Heart left ventricle (tissue), 16 donors: ENCODE results near the gene STXBP3. TPM values are rescaled to one million over a fixed set of nuclear protein-coding genes. Genes with fewer than 3 reads are reported as not detected.
A peak's percentile ranks its signal among the peaks of the same experiment; 100 is the strongest.

Source experiments
- ATAC-seq, 4 donors: fragments of 200-7000 bp; cut with Tn5 transposase; one replicate each; pipeline ENCODE4 v1.9.1; 2020 to 2022; ENCODE audit warnings: moderate library complexity in 4 of 4, mild to moderate bottlenecking in 3 of 4, moderate number of reproducible peaks in 1 of 4
- DNase-seq, 5 donors: peaks; one replicate each; pipeline ENCODE4 v3.0.0-alpha.2; 2020
- H3K27ac ChIP-seq, 12 donors: fragments of 200-600 bp; sonication (generic) in 4 of 12; one replicate each; pipeline versions ENCODE4 v1.5.0 to v1.8.0; 2016 to 2022; ENCODE audit warnings: mild to moderate bottlenecking in 2 of 12
- H3K27me3 ChIP-seq, 9 donors: fragments of 200-600 bp; sonication (generic) in 2 of 9; one replicate each; pipeline versions ENCODE4 v1.5.1 to v1.8.0; 2016 to 2022; ENCODE audit warnings: mild to moderate bottlenecking in 3 of 9
- H3K36me3 ChIP-seq, 9 donors: fragments of 200-600 bp; sonication (generic) in 2 of 9; one replicate each; pipeline versions ENCODE4 v1.5.0 to v1.8.0; 2018 to 2022; ENCODE audit warnings: mild to moderate bottlenecking in 2 of 9
- H3K4me1 ChIP-seq, 12 donors: fragments of 200-600 bp; sonication (generic) in 4 of 12; one replicate each; pipeline versions ENCODE4 v1.5.0 to v1.8.0; 2016 to 2022; ENCODE audit warnings: mild to moderate bottlenecking in 3 of 12
- H3K4me3 ChIP-seq, 12 donors: fragments of 200-600 bp; sonication (generic) in 4 of 12; one replicate each; pipeline versions ENCODE4 v1.5.0 to v1.8.0; 2017 to 2022; ENCODE audit warnings: mild to moderate bottlenecking in 9 of 12, moderate library complexity in 4 of 12
- H3K9me3 ChIP-seq, 12 donors: fragments of 200-600 bp; sonication (generic) in 4 of 12; one replicate each; pipeline versions ENCODE4 v1.5.0 to v1.8.0; 2016 to 2022; ENCODE audit warnings: mild to moderate bottlenecking in 1 of 12
- CTCF ChIP-seq, 12 donors: fragments of 200-600 bp; sonication (generic) in 4 of 12; IDR thresholded peaks; one replicate each; pipeline versions ENCODE4 v1.5.0 to v1.8.0; 2018 to 2022; ENCODE audit warnings: antibody characterized with exemption in 12 of 12, mild to moderate bottlenecking in 5 of 12
- POLR2A ChIP-seq, 2 donors: fragments of 450-650 bp; IDR thresholded peaks; one replicate each; pipeline ENCODE4 v1.6.1; 2017; ENCODE audit warnings: antibody characterized with exemption in 2 of 2, mild to moderate bottlenecking in 2 of 2, moderate library complexity in 2 of 2
- WGBS, 4 donors: extraction: QIAGEN DNeasy Blood & Tissue Kit in 2 of 4; methylation state at CpG; one replicate each; pipeline versions ENCODE4 v1.1.5 to v1.1.7; 2013 to 2018; 5-methylcytosine and 5-hydroxymethylcytosine counted together
- intact Hi-C, 10 donors: fragments of 100-400 bp; cut with DNase I; formaldehyde crosslinking; loops; one replicate each; pipeline versions ENCODE4 v1.11.1 to v1.14.2; 2022
- polyA plus RNA-seq, 2 donors: library from polyadenylated mRNA; stranded (reverse); fragments of 200-250 nt; gene quantifications; one replicate each; pipeline ENCODE4 v1.2.3, GENCODE V29; 2013
- total RNA-seq, 9 donors: library from RNA; depleted of rRNA in 2 of 9; stranded (reverse); fragments of >200 nt in 2 of 9; fragmentation: NEBNext Ultra II Directional in 3 of 9; extraction: Animal tissue kit (Norgen Biotek cat#: 25700) in 3 of 9; gene quantifications; one replicate each; pipeline versions ENCODE4 v1.1.0 to v1.2.4, GENCODE V29; 2016 to 2023
- donor health status: ischemic (EF 13 %, LVEDD 7.1; RV severe dilation, severe dysfunction).
- donor health status: healthy with polysubstance abuse.
- donor health status: DM: no; HTN: yes; CAD: no.
- donor health status: DM: no; HTN: no; CAD: no.
- donor health status: ischemic (EF 25% LVEDD 6.9; RV normal size, moderate dysfunction).
- donor health status: ischemic (EF 25% LVEDD 5.7; RV mildly dilated, moderate dysfunction).
- donor health status: healthy.
- donor health status: DM: yes; HTN: yes; CAD: no.
- donor health status: ischemic (EF 35%, LVEDD 5.7; RV mildly dilated, moderate dysfunction).
- donor health status: nonischemic (EF 11% LVEDD 7.7; RV severe dilation, severe dysfunction).
- donor health status: DM: yes; HTN: yes; CAD: no.
- donor health status: PGD.
- donor health status: ischemic (EF 29% LVEDD 5.4; RV normal size, mild dysfunction).
- donor health status: nonischemic (EF 23%, LVEDD 6.1; RV moderate dilation, normal function).

The STXBP3 gene
- total and polyA plus RNA-seq, 11 donors = 19.2 to 42.7 (median 26.1) TPM

GRCh38 chr1:108718927-108719655 is 27.4 kb upstream of the STXBP3 start:
- Histone ChIP-seq H3K9me3 (no peaks in the 10 kb centered on the region), H3K27ac (no peak overlapping the region), H3K4me1 (peaks cover 0 to 22% (median 3%) of the 10 kb centered on the region in 12 donors), H3K4me3 (no peak overlapping the region), H3K36me3 (no peaks in the 10 kb centered on the region), H3K27me3 (no peaks in the 10 kb centered on the region)
- ATAC-seq (no peak), DNase-seq (no peak)
- WGBS, 4 donors = 33 to 41% (median 38%) methylated on average over 6 of the region's 6 CpGs
- intact Hi-C loops = no loop called here
- no peak for TF ChIP-seq POLR2A (IDR thresholded peaks at IDR 0.05)

GRCh38 chr1:108719656-108720435 is 26.6 kb upstream of the STXBP3 start:
- Histone ChIP-seq H3K4me3 (no peak overlapping the region), H3K27ac (no peak overlapping the region), H3K4me1 (peaks cover 0 to 22% (median 3%) of the 10 kb centered on the region in 12 donors), H3K36me3 (no peaks in the 10 kb centered on the region), H3K9me3 (no peaks in the 10 kb centered on the region), H3K27me3 (no peaks in the 10 kb centered on the region)
- intact Hi-C loops = no loop called here
- ATAC-seq (peak in 3 of 4 donors; percentile 48 to 81 (median 71)), DNase-seq (peak in 2 of 5 donors; percentile 25 to 41)
- WGBS, 4 donors = 62 to 65% (median 64%) methylated on average over 8 of the region's 8 CpGs
- no peak for TF ChIP-seq POLR2A (IDR thresholded peaks at IDR 0.05)
- no peak for TF ChIP-seq CTCF (IDR thresholded peaks at IDR 0.05)

- Histone ChIP-seq H3K36me3 (no peaks in the 10 kb centered on the region), H3K4me3 (peak overlapping the region in 3 of 12 donors; percentile 5 to 11 (median 10)), H3K27ac (peak overlapping the region in 1 of 12 donors; percentile 10), H3K4me1 (peaks cover 0 to 18% (median 3%) of the 10 kb centered on the region in 12 donors), H3K27me3 (no peaks in the 10 kb centered on the region), H3K9me3 (no peaks in the 10 kb centered on the region)
- DNase-seq = no peak
- WGBS, 4 donors = 67 to 79% (median 73%) methylated on average over 6 of the region's 6 CpGs
- intact Hi-C loops = no loop called here
- ATAC-seq = no peak
- TF ChIP-seq CTCF (IDR thresholded peaks at IDR 0.05) (no peak), POLR2A (IDR thresholded peaks at IDR 0.05) (no peak)
Observed at GRCh38 chr1:108722292-108722691, 24.2 kb upstream of the STXBP3 start.

- Histone ChIP-seq H3K36me3 (no peaks in the 10 kb centered on the region), H3K27ac (no peak overlapping the region), H3K4me3 (no peak overlapping the region), H3K27me3 (no peaks in the 10 kb centered on the region), H3K4me1 (peaks cover 0 to 17% (median 0%) of the 10 kb centered on the region in 12 donors), H3K9me3 (no peaks in the 10 kb centered on the region)
- no peak for ATAC-seq
- no peak for DNase-seq
- intact Hi-C loops = no loop called here
- TF ChIP-seq CTCF (IDR thresholded peaks at IDR 0.05) (no peak), POLR2A (IDR thresholded peaks at IDR 0.05) (no peak)
- 86 to 92% (median 87%) methylated on average over 1 of the region's 1 CpG for WGBS, 4 donors
Observed at GRCh38 chr1:108725906-108726305, 20.6 kb upstream of the STXBP3 start.
